ENCODE results near the gene SBDS. TPM values are rescaled to one million over a fixed set of nuclear protein-coding genes. Genes with fewer than 3 reads are reported as not detected.

The SBDS gene
- total RNA-seq, 1 experiment from 2014 or later, result 37.8 TPM

- H3K27ac ChIP-seq (ENCODE audit: insufficient read length, low read depth, low read length), result no peak overlapping the region
- H3K4me2 ChIP-seq (ENCODE audit: insufficient read depth, insufficient read length, low read length), result no peak overlapping the region
- H3K23ac ChIP-seq (ENCODE audit: insufficient read length, low read depth, low read length), result no peak overlapping the region
- no peak overlapping the region for H3K14ac ChIP-seq (ENCODE audit: insufficient read depth, low read length)
- no CpG with 5 or more reads among the region's 4 CpGs for WGBS (ENCODE audit: extremely low coverage, insufficient read length, low lambda C conversion rate)
- H3K9ac ChIP-seq (ENCODE audit: extremely low read depth, insufficient read length, low read length), result no peak overlapping the region
- no peaks in the 10 kb centered on the region for H3K79me1 ChIP-seq (ENCODE audit: insufficient read depth, low read depth, low read length, poor library complexity, severe bottlenecking)
- Mint-ChIP-seq H3K4me3 (no peak overlapping the region), H3K27ac (no peak overlapping the region; a peak in 1 of 7 replicates), H3K4me1 (no peaks in the 10 kb centered on the region), H3K27me3 (ENCODE audit: low read depth) (no peaks in the 10 kb centered on the region), H3K36me3 (ENCODE audit: insufficient read depth in 1 of 3, low read depth in 3 of 3) (peaks cover 6 to 38% (median 36%) of the 10 kb centered on the region in 3 experiments; a peak in 5 of 7 replicates), H3K9me3 (peaks cover 3 to 4% of the 10 kb centered on the region in 2 experiments)
- no peaks in the 10 kb centered on the region for H3K4me1 ChIP-seq (ENCODE audit: insufficient read depth, low read length)
- no peaks in the 10 kb centered on the region for H4K20me1 ChIP-seq (ENCODE audit: control insufficient read depth, insufficient read depth, insufficient read length)
- H2BK15ac ChIP-seq (ENCODE audit: low read depth, low read length), result no peak overlapping the region
- no peak for TF ChIP-seq CTCF (conservative IDR thresholded peaks at IDR 0.05)
- H2BK120ac ChIP-seq (ENCODE audit: low read depth, low read length, poor library complexity, severe bottlenecking), result no peak overlapping the region
- no peaks in the 10 kb centered on the region for H3K27me3 ChIP-seq (ENCODE audit: insufficient read depth, low read length)
- no peaks in the 10 kb centered on the region for H3K23me2 ChIP-seq (ENCODE audit: insufficient read length, low read depth, low read length, poor library complexity, severe bottlenecking)
- H2BK12ac ChIP-seq (ENCODE audit: insufficient read length, low read depth, low read length), result no peak overlapping the region
- no peak overlapping the region for H3K4ac ChIP-seq (ENCODE audit: low read depth, low read length)
- no peak overlapping the region for H2AFZ ChIP-seq (ENCODE audit: low read length)
- no peak overlapping the region for H3T11ph ChIP-seq (ENCODE audit: low read length)
- H2BK5ac ChIP-seq (ENCODE audit: insufficient read length, low read length), result no peak overlapping the region
- H3K79me2 ChIP-seq (ENCODE audit: insufficient read depth, low read length), result no peaks in the 10 kb centered on the region
- DNase-seq, result no peak
- H4K5ac ChIP-seq (ENCODE audit: insufficient read length, low read depth, low read length), result no peak overlapping the region
- H3K18ac ChIP-seq (ENCODE audit: insufficient read length, low read depth, low read length), result no peak overlapping the region
- H2BK20ac ChIP-seq (ENCODE audit: low read depth, low read length, poor library complexity, severe bottlenecking), result no peak overlapping the region
- H3K9me3 ChIP-seq (ENCODE audit: control insufficient read depth, low read depth, low read length), result no peaks in the 10 kb centered on the region
- no peak overlapping the region for H4K91ac ChIP-seq (ENCODE audit: insufficient read length, low read depth, low read length)
- H3K56ac ChIP-seq (ENCODE audit: insufficient read length, low read depth, low read length), result no peak overlapping the region
- no peak overlapping the region for H4K8ac ChIP-seq (replicated peaks; ENCODE audit: insufficient read length, low read depth, low read length)
- H2AK5ac ChIP-seq (ENCODE audit: insufficient read length, low read length), result no peak overlapping the region
Measured at GRCh38 chr7:66960192-66960591, 35.2 kb downstream of the SBDS start.

Measured in H9 (cell line).